Measurements from ENCODE around the gene CPNE8.

Gene CPNE8

DNA sequence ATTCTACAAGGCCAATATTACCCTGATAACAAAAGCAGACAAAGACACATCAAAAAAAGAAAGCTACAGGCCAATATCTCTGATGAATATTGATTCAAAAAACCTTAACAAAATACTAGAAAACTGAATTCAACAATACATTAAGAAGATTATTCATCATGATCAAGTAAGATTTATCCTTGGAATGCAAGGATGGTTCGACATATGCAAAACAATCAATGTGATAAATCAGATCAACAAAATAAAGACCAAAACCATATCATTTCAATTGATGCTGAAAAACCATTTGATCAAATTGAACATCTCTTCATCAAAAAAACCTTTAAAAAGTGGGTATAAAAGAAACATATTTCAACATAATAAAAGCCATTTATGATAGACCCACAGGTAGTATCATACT lies 117.3 kb downstream of the CPNE8 start:
- peaks cover 0 to 27% (median 6%) of the 10 kb centered on the region in 3 donors for H3K9me3 ChIP-seq
- intact Hi-C loops (cut with DNase I; ENCODE audit: low total_unique reads) = no loop called here
- no peak overlapping the region for H3K27ac ChIP-seq
- DNase-seq = no peak
- peaks cover 0 to 6% (median 0%) of the 10 kb centered on the region in 3 donors for H3K36me3 ChIP-seq
- TF ChIP-seq, protein P1, sequence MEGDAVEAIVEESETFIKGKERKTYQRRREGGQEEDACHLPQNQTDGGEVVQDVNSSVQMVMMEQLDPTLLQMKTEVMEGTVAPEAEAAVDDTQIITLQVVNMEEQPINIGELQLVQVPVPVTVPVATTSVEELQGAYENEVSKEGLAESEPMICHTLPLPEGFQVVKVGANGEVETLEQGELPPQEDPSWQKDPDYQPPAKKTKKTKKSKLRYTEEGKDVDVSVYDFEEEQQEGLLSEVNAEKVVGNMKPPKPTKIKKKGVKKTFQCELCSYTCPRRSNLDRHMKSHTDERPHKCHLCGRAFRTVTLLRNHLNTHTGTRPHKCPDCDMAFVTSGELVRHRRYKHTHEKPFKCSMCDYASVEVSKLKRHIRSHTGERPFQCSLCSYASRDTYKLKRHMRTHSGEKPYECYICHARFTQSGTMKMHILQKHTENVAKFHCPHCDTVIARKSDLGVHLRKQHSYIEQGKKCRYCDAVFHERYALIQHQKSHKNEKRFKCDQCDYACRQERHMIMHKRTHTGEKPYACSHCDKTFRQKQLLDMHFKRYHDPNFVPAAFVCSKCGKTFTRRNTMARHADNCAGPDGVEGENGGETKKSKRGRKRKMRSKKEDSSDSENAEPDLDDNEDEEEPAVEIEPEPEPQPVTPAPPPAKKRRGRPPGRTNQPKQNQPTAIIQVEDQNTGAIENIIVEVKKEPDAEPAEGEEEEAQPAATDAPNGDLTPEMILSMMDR (IDR thresholded peaks at IDR 0.05) = no peak
- no peaks in the 10 kb centered on the region for H3K4me1 ChIP-seq
- no peak overlapping the region for H3K4me3 ChIP-seq
- no peaks in the 10 kb centered on the region for H3K27me3 ChIP-seq

DNA sequence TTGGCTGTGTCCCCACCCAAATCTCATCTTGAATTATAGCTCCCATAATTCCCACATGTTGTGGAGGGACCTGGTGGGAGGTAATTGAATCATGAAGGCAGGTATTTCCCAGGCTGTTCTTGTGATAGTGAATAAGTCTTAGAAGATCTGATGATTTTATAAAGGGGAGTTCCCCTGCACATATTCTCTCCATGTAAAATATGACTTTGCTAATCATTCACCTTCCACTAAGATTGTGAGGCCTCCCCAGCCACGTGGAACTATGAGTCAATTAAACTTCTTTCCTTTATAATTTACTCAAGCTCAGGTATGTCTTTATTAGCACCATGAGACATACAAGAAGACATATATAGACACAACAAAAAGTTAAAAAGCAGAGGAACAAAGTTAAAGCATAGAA lies 120.0 kb downstream of the CPNE8 start:
- intact Hi-C loops (cut with DNase I; ENCODE audit: low total_unique reads) = no loop called here
- peaks cover 0 to 21% (median 6%) of the 10 kb centered on the region in 3 donors for H3K9me3 ChIP-seq
- no peak overlapping the region for H3K27ac ChIP-seq
- H3K27me3 ChIP-seq = no peaks in the 10 kb centered on the region
- H3K4me3 ChIP-seq = no peak overlapping the region
- DNase-seq = no peak
- TF ChIP-seq, protein P1 (IDR thresholded peaks at IDR 0.05) = no peak
- H3K36me3 ChIP-seq = peaks cover 0 to 6% (median 0%) of the 10 kb centered on the region in 3 donors
- no peaks in the 10 kb centered on the region for H3K4me1 ChIP-seq

DNA sequence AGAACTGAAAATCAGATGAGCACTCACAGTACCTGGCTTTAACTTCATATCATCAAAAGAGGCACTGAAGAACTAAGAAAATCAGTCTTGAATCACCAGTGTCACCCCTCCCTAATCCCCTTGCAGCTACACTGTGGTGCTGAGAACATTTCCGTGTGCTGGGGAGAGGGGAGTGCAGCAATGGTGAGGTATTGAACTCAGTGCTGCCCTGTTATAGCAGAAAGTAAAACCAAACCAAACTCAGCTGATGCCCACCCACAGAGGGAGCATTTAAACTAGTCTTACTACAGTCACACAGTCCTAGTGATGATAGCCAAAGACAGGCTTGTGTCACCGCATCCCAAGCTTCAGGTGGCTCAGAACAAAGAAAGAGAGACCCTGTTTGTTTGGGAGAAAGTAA lies 122.1 kb downstream of the CPNE8 start:
- Histone ChIP-seq H3K36me3 (peaks cover 0 to 6% (median 0%) of the 10 kb centered on the region in 3 donors), H3K9me3 (peaks cover 0 to 17% (median 0%) of the 10 kb centered on the region in 3 donors), H3K27me3 (no peaks in the 10 kb centered on the region), H3K4me1 (no peaks in the 10 kb centered on the region), H3K27ac (no peak overlapping the region), H3K4me3 (no peak overlapping the region)
- no peak for DNase-seq
- TF ChIP-seq, protein P1 (IDR thresholded peaks at IDR 0.05) = no peak
- intact Hi-C loops (cut with DNase I; ENCODE audit: low total_unique reads) = no loop called here

DNA sequence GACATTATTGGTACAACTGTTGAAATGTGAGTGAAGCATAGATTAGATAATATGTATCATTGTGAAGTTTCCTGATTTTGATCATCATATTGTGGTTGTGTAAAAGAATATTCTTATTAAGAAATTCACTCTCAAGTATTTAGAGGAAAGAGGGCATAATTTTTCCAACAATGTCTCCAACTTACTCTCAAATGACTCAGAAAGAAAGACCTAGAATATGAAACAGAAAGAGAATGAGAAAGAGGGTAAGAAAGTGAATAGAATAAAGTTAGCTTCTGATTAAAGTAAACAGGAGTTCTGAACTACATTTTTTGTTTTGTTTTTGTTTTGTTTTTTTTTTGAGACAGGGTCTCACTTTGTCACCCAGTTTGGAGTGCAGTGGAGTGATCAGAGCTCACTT lies 123.0 kb downstream of the CPNE8 start:
- intact Hi-C loops (cut with DNase I; ENCODE audit: low total_unique reads) = no loop called here

DNA sequence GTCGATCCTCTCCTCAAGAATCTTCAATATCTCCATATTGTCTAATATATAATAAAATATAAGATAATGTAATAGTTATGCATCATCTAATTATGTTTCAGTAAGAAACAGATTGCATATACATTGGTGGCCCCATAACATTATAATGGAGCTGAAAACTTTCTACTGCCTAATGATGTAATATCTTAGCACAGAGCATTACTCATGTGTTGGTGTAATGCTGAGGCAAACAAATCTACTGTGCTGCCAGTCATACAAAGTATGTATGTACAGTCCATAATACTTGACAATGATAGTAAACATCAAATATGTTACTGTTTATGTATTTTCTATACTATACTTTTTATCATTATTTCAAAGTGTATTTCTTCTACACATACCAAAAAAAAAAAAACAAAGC lies 128.7 kb downstream of the CPNE8 start:
- Histone ChIP-seq H3K36me3 (peaks cover 0 to 6% (median 0%) of the 10 kb centered on the region in 3 donors), H3K27ac (no peak overlapping the region), H3K4me3 (no peak overlapping the region), H3K9me3 (peaks cover 0 to 4% (median 0%) of the 10 kb centered on the region in 3 donors), H3K27me3 (no peaks in the 10 kb centered on the region), H3K4me1 (no peaks in the 10 kb centered on the region)
- DNase-seq = no peak
- TF ChIP-seq, protein P1 (IDR thresholded peaks at IDR 0.05) = no peak
- intact Hi-C loops (cut with DNase I; ENCODE audit: low total_unique reads) = no loop called here

More for the DNA sequence above, 123.0 kb downstream of the CPNE8 start:
- peaks cover 0 to 6% (median 0%) of the 10 kb centered on the region in 3 donors for H3K36me3 ChIP-seq
- no peak for DNase-seq
- no peak overlapping the region for H3K4me3 ChIP-seq
- no peak overlapping the region for H3K27ac ChIP-seq
- no peaks in the 10 kb centered on the region for H3K27me3 ChIP-seq
- TF ChIP-seq, protein P1 (IDR thresholded peaks at IDR 0.05) = no peak
- peaks cover 0 to 14% (median 0%) of the 10 kb centered on the region in 3 donors for H3K9me3 ChIP-seq
- no peaks in the 10 kb centered on the region for H3K4me1 ChIP-seq

DNA sequence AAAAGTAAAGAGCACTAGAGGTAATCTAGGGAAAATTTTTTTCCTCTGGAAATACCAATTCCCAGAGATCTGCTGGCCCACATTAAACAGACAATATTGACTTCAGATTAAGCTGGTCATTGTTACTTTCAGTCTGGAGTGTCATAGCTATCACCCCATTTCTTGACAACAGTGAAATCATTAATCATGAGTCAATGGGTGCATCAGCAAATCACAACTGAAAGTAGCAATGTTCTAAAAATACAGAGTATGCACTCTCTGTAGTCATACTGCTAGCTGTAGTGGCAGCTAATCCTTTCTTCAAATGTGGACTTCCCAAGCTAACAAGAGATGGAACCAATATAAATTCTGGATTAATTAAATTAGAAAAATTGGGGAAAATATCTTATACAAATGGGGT lies 129.9 kb downstream of the CPNE8 start:
- no peaks in the 10 kb centered on the region for H3K4me1 ChIP-seq
- H3K9me3 ChIP-seq = peaks cover 0 to 4% (median 0%) of the 10 kb centered on the region in 3 donors
- intact Hi-C loops (cut with DNase I; ENCODE audit: low total_unique reads) = no loop called here
- H3K27ac ChIP-seq = no peak overlapping the region
- no peaks in the 10 kb centered on the region for H3K27me3 ChIP-seq
- H3K36me3 ChIP-seq = peaks cover 0 to 6% (median 0%) of the 10 kb centered on the region in 3 donors
- TF ChIP-seq, protein P1 (IDR thresholded peaks at IDR 0.05) = no peak
- DNase-seq = no peak
- no peak overlapping the region for H3K4me3 ChIP-seq

Measured in tibial artery (tissue), 4 donors.